Endothelial cell of umbilical vein (primary cell): ENCODE measurements around the gene LCN15. TPM values are rescaled to one million over a fixed set of nuclear protein-coding genes. Genes with fewer than 3 reads are reported as not detected.

Experiments used
- BruUV-seq: library from RNA; stranded (reverse); fragments of 400-500 nt; replicated peaks from 2 replicates; lab custom pipeline; 2021; lab: Mats Ljungman, UMichigan
- CTCF ChIA-PET: fragments of 300-600, 350-600 bp; sonication (Branson Sonifier 250); formaldehyde crosslinking; loops from one replicate; lab custom pipeline; 2021; ENCODE audit warnings: antibody characterized with exemption, inconsistent platforms; lab: Charles Lee
- POLR2A ChIA-PET: fragments of 300-600, 350-600 bp; sonication (Branson Sonifier 250); formaldehyde crosslinking; loops from one replicate; lab custom pipeline; 2021; ENCODE audit warnings: antibody characterized with exemption, inconsistent platforms; lab: Charles Lee
- DNase-seq: peaks from one replicate; pipeline ENCODE4 v3.0.0-alpha.2; 2011; ENCODE audit warnings: low read depth, low spot score
- FAIRE-seq: peaks from 2 replicates; lab custom pipeline; 2011; peaks lifted over from hg19 to GRCh38; lab: Jason Lieb, UNC
- H2AFZ ChIP-seq: 2 replicates; pipeline ENCODE4 v1.6.0; 2012; ENCODE audit warnings: low read depth, low read length, control low read depth, inconsistent platforms
- H3K27ac ChIP-seq: 2 replicates; pipeline ENCODE4 v1.5.1; 2011; ENCODE audit warnings: low read depth, mild to moderate bottlenecking, control low read depth, low read length, moderate library complexity; ENCODE audit not compliant: insufficient read depth
- H3K27me3 ChIP-seq, 2 experiments: 2 replicates each; pipeline versions ENCODE4 v1.6.0 to v1.6.1; 2011; ENCODE audit warnings: low read length in 2 of 2, mixed read lengths in 1 of 2; ENCODE audit not compliant: control insufficient read depth in 2 of 2, insufficient read depth in 2 of 2
- H3K36me3 ChIP-seq, 2 experiments: 2 replicates in 1 of 2; 3 replicates in 1 of 2; pipeline ENCODE4 v1.5.1; 2011; ENCODE audit warnings: low read length in 2 of 2, mild to moderate bottlenecking in 1 of 2, moderate library complexity in 1 of 2; ENCODE audit not compliant: control insufficient read depth in 2 of 2, insufficient read depth in 2 of 2; ENCODE audit errors: extremely low read depth in 1 of 2
- H3K4me1 ChIP-seq: 3 replicates; pipeline ENCODE4 v1.5.1; 2011; ENCODE audit warnings: mild to moderate bottlenecking, low read length; ENCODE audit not compliant: control insufficient read depth, insufficient read depth; ENCODE audit errors: extremely low read depth
- H3K4me2 ChIP-seq: 2 replicates; pipeline ENCODE4 v1.6.1; 2011; ENCODE audit warnings: low read length, control low read depth, mixed read lengths; ENCODE audit not compliant: insufficient read depth
- H3K4me3 ChIP-seq, 3 experiments: fragments of 200-600 bp in 1 of 3; sonication (generic), shearing (Covaris generic) in 1 of 3; replicated peaks in 1 of 3; 2 replicates each; pipeline ENCODE4 v1.5.1; 2011 to 2016; ENCODE audit warnings: control low read depth in 3 of 3, low read length in 3 of 3, mild to moderate bottlenecking in 2 of 3, inconsistent platforms in 1 of 3, low read depth in 1 of 3, moderate library complexity in 1 of 3; ENCODE audit not compliant: insufficient read depth in 1 of 3
- H3K79me2 ChIP-seq: 2 replicates; pipeline ENCODE4 v1.6.0; 2012; ENCODE audit warnings: low read length, inconsistent platforms; ENCODE audit not compliant: control insufficient read depth, insufficient read depth
- H3K9ac ChIP-seq: replicated peaks from 2 replicates; pipeline ENCODE3; 2011; ENCODE audit warnings: low read length, control low read depth; ENCODE audit not compliant: insufficient read depth; ENCODE audit errors: extremely low read depth
- H3K9me1 ChIP-seq: replicated peaks from 3 replicates; pipeline ENCODE4 v1.6.0; 2011; ENCODE audit warnings: mild to moderate bottlenecking, low read length; ENCODE audit not compliant: control insufficient read depth, insufficient read depth; ENCODE audit errors: extremely low read depth
- H3K9me3 ChIP-seq: replicated peaks from 2 replicates; pipeline ENCODE4 v1.5.1; 2012; ENCODE audit warnings: low read length, inconsistent platforms; ENCODE audit not compliant: control insufficient read depth, insufficient read depth
- H4K20me1 ChIP-seq: replicated peaks from 2 replicates; pipeline ENCODE3; 2011; ENCODE audit warnings: mild to moderate bottlenecking, low read length; ENCODE audit not compliant: control insufficient read depth, insufficient read depth; ENCODE audit errors: extremely low read depth
- EZH2 ChIP-seq: IDR thresholded peaks from 2 replicates; pipeline ENCODE4 v1.6.1; 2012; ENCODE audit warnings: borderline replicate concordance, low read depth, mild to moderate bottlenecking, moderate library complexity, low read length, inconsistent platforms; ENCODE audit not compliant: severe bottlenecking
- FOS ChIP-seq: IDR thresholded peaks from 2 replicates; pipeline ENCODE4 v1.6.1; 2011; ENCODE audit warnings: mild to moderate bottlenecking, low read length, moderate library complexity, borderline replicate concordance; ENCODE audit not compliant: insufficient read depth
- GATA2 ChIP-seq: IDR thresholded peaks from 2 replicates; pipeline ENCODE4 v1.7.0; 2011; ENCODE audit warnings: low read depth, mild to moderate bottlenecking, moderate library complexity, mixed read lengths, low read length; ENCODE audit not compliant: insufficient read length, insufficient read depth
- JUN ChIP-seq: IDR thresholded peaks from 2 replicates; pipeline ENCODE4 v1.6.1; 2011; ENCODE audit warnings: borderline replicate concordance, low read depth; ENCODE audit not compliant: insufficient read length, insufficient read depth
- MYC ChIP-seq: IDR thresholded peaks from one replicate; pipeline ENCODE4 v1.6.1; 2011; ENCODE audit warnings: mild to moderate bottlenecking, low read depth, low read length
- POLR2A ChIP-seq: IDR thresholded peaks from 2 replicates; pipeline ENCODE4 v1.6.1; 2012; ENCODE audit warnings: low read depth, mild to moderate bottlenecking, control low read depth, low read length
- POLR2AphosphoS5 ChIP-seq: IDR thresholded peaks from 2 replicates; pipeline ENCODE4 v1.6.1; 2012; ENCODE audit warnings: low read depth, mild to moderate bottlenecking, control low read depth, low read length, moderate library complexity; ENCODE audit not compliant: insufficient read depth
- dilution Hi-C: fragments of 300-500 bp; cut with MboI; formaldehyde crosslinking; loops from one replicate; pipeline ENCODE4 v1.15.0; 2019; ENCODE audit warnings: low sequenced_read_pairs; ENCODE audit not compliant: extremely low pct_ligation_motif_present
- intact Hi-C: fragments of 100-400 bp; cut with micrococcal nuclease; formaldehyde crosslinking; loops from one replicate; pipeline ENCODE4 v1.10.0; 2022
- polyA plus RNA-seq, 4 experiments: library from polyadenylated mRNA; depleted of rRNA in 3 of 4; stranded (reverse) in 3 of 4; unstranded in 1 of 4; fragments of >200 nt; gene quantifications; 2 replicates each; pipeline versions ENCODE4 v1.2.1 to v1.2.3, GENCODE V29; 2011 to 2012; ENCODE audit warnings: missing spikeins in 1 of 4
- total RNA-seq: library from RNA; stranded (reverse); gene quantifications from 2 replicates; pipeline ENCODE4 v1.2.3, GENCODE V29; 2021
- TF ChIP-seq, protein P1 (sequence below), 2 donors: IDR thresholded peaks; 1 replicate in 1 of 2; 2 replicates in 1 of 2; pipeline ENCODE4 v1.5.1; 2011; ENCODE audit warnings: low read length in 2 of 2, mild to moderate bottlenecking in 2 of 2, moderate library complexity in 2 of 2, control low read depth in 1 of 2, inconsistent platforms in 1 of 2, low read depth in 1 of 2; ENCODE audit not compliant: insufficient read depth in 1 of 2; ENCODE audit errors: extremely low read depth in 1 of 2
- TF ChIP-seq, protein P2 (sequence below): IDR thresholded peaks from 2 replicates; pipeline ENCODE4 v1.6.1; 2011; ENCODE audit not compliant: insufficient read depth, insufficient read length

LCN15 gene
- total and polyA plus RNA-seq, 2 donors (not counting 3 experiments of a cell fraction or from before 2014, with no cell fraction given), result not detected

- Histone ChIP-seq H3K9me3 (no peaks in the 10 kb centered on the region), H3K79me2 (no peaks in the 10 kb centered on the region), H3K4me1 (no peaks in the 10 kb centered on the region), H3K27me3 (no peaks in the 10 kb centered on the region), H3K4me3 (no peak overlapping the region), H2AFZ (no peak overlapping the region), H3K9me1 (no peaks in the 10 kb centered on the region), H3K4me2 (no peak overlapping the region), H3K36me3 (no peaks in the 10 kb centered on the region), H3K9ac (no peak overlapping the region), H3K27ac (no peak overlapping the region), H4K20me1 (no peaks in the 10 kb centered on the region)
- dilution Hi-C loops (no loop called here), intact Hi-C loops (no loop called here)
- ChIA-PET POLR2A (no interaction called here), CTCF (interaction anchor here (1.1 to 2.1 kb wide), 3 partner anchors 9 to 31 kb away, joined by 3 to 7 read pairs (median 5); partner anchors contain the start of genes LCN10 and TMEM141)
- FAIRE-seq, result no peak
- BruUV-seq, result no TSS peak
- no peak for DNase-seq
- TF ChIP-seq POLR2AphosphoS5 (no peak), GATA2 (no peak), FOS (no peak), JUN (no peak), MYC (no peak), POLR2A (no peak), EZH2 (no peak)
- TF ChIP-seq, protein P1, sequence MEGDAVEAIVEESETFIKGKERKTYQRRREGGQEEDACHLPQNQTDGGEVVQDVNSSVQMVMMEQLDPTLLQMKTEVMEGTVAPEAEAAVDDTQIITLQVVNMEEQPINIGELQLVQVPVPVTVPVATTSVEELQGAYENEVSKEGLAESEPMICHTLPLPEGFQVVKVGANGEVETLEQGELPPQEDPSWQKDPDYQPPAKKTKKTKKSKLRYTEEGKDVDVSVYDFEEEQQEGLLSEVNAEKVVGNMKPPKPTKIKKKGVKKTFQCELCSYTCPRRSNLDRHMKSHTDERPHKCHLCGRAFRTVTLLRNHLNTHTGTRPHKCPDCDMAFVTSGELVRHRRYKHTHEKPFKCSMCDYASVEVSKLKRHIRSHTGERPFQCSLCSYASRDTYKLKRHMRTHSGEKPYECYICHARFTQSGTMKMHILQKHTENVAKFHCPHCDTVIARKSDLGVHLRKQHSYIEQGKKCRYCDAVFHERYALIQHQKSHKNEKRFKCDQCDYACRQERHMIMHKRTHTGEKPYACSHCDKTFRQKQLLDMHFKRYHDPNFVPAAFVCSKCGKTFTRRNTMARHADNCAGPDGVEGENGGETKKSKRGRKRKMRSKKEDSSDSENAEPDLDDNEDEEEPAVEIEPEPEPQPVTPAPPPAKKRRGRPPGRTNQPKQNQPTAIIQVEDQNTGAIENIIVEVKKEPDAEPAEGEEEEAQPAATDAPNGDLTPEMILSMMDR (IDR thresholded peaks at IDR 0.05; ENCODE audit: extremely low read depth in 1 of 2, insufficient read depth in 1 of 2, low read depth in 1 of 2, low read length in 2 of 2), result no peak
- TF ChIP-seq, protein P2, sequence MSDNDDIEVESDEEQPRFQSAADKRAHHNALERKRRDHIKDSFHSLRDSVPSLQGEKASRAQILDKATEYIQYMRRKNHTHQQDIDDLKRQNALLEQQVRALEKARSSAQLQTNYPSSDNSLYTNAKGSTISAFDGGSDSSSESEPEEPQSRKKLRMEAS, result no peak
Measured at GRCh38 chr9:136759436-136760325, 4.6 kb downstream of the LCN15 start.
